GM12878 (cell line): ENCODE results near the gene SUOX. TPM values are rescaled to one million over a fixed set of nuclear protein-coding genes. Genes with fewer than 3 reads are reported as not detected.
"Not testable (repeated sequence)": the region's sequence is repeated elsewhere in the genome, so short reads cannot be mapped to it uniquely, and the experiment has no call there.

ENCODE experiments used
- ATAC-seq: fragments of 200-7000 bp; cut with Tn5 transposase; 3 replicates; pipeline ENCODE4 v1.9.1; 2020; ENCODE audit warnings: mild to moderate bottlenecking, moderate library complexity
- BruUV-seq: library from RNA; stranded (reverse); fragments of 400-500 nt; replicated peaks from 2 replicates; lab custom pipeline; 2021; lab: Mats Ljungman, UMichigan
- CTCF ChIA-PET: fragments of 300-600 bp; sonication (Branson Sonifier 250); formaldehyde crosslinking; extraction: SDS; loops from one replicate; lab custom pipeline; 2021; ENCODE audit warnings: inconsistent platforms; lab: Yijun Ruan, JAX
- POLR2A ChIA-PET: fragments of 350-600 bp; formaldehyde crosslinking; extraction: SDS; loops from one replicate; lab custom pipeline; 2021; ENCODE audit warnings: inconsistent platforms; lab: Charles Lee
- RAD21 ChIA-PET: fragments of 300-600 bp; sonication (Branson Sonifier 250); formaldehyde crosslinking; loops from one replicate; lab custom pipeline; 2023; ENCODE audit warnings: antibody characterized with exemption; ENCODE audit not compliant: unreplicated experiment; lab: Charles Lee
- SMC1A ChIA-PET: fragments of 300-600 bp; sonication (Branson Sonifier 250); formaldehyde crosslinking; loops from one replicate; lab custom pipeline; 2023; ENCODE audit not compliant: unreplicated experiment, uncharacterized antibody; lab: Charles Lee
- DNase-seq: peaks from one replicate; pipeline ENCODE4 v3.0.0-alpha.2; 2011; ENCODE audit warnings: low read depth, low spot score
- FAIRE-seq: peaks from 3 replicates; lab custom pipeline; 2011; peaks lifted over from hg19 to GRCh38; lab: Jason Lieb, UNC
- H2AFZ ChIP-seq: 2 replicates; pipeline ENCODE4 v1.6.0; 2011; ENCODE audit warnings: low read depth, low read length, control low read depth; ENCODE audit not compliant: control insufficient read depth
- H3K27ac ChIP-seq: 2 replicates; pipeline ENCODE4 v1.5.1; 2011; ENCODE audit warnings: control low read depth; ENCODE audit not compliant: control insufficient read depth, insufficient read depth
- H3K27me3 ChIP-seq, 2 experiments: replicated peaks in 1 of 2; 2 replicates each; pipeline versions ENCODE4 v1.6.0 to v1.6.1; 2011; ENCODE audit warnings: low read length in 1 of 2; ENCODE audit not compliant: control insufficient read depth in 2 of 2, insufficient read depth in 2 of 2
- H3K36me3 ChIP-seq, 2 experiments: 2 replicates each; pipeline ENCODE4 v1.5.1; 2011; ENCODE audit warnings: low read length in 1 of 2; ENCODE audit not compliant: control insufficient read depth in 2 of 2, insufficient read depth in 2 of 2
- H3K4me1 ChIP-seq: 2 replicates; pipeline ENCODE4 v1.6.1; 2011; ENCODE audit warnings: mild to moderate bottlenecking, low read length, moderate library complexity, mixed read lengths; ENCODE audit not compliant: control insufficient read depth, insufficient read depth
- H3K4me2 ChIP-seq: 2 replicates; pipeline ENCODE4 v1.6.0; 2011; ENCODE audit warnings: control low read depth; ENCODE audit not compliant: control insufficient read depth, insufficient read depth
- H3K4me3 ChIP-seq: fragments of 200-600 bp; sonication (generic); 2 replicates; pipeline ENCODE4 v1.5.1; 2016
- H3K79me2 ChIP-seq: 2 replicates; pipeline ENCODE4 v1.6.0; 2011; ENCODE audit warnings: low read length; ENCODE audit not compliant: control insufficient read depth, insufficient read depth
- H3K9ac ChIP-seq: 2 replicates; pipeline ENCODE4 v1.8.0; 2011; ENCODE audit warnings: low read length, control low read depth, mixed read lengths; ENCODE audit not compliant: control insufficient read depth, insufficient read depth
- H3K9me3 ChIP-seq: replicated peaks from 3 replicates; pipeline ENCODE4 v1.5.1; 2011; ENCODE audit warnings: mild to moderate bottlenecking, low read length; ENCODE audit not compliant: control insufficient read depth, insufficient read depth
- H4K20me1 ChIP-seq: 2 replicates; pipeline ENCODE4 v1.6.0; 2011; ENCODE audit not compliant: control insufficient read depth, insufficient read depth
- HDAC6 ChIP-seq: fragments of 200-600 bp; sonication (generic); IDR thresholded peaks from one replicate; pipeline ENCODE4 v1.8.0; 2017; ENCODE audit warnings: antibody characterized with exemption; ENCODE audit not compliant: unreplicated experiment
- RAD21 ChIP-seq: IDR thresholded peaks from 2 replicates; pipeline ENCODE4 v1.6.1; 2011; ENCODE audit warnings: mild to moderate bottlenecking, low read depth, low read length, moderate library complexity; ENCODE audit not compliant: insufficient read depth
- TARDBP ChIP-seq: IDR thresholded peaks from 2 replicates; pipeline ENCODE4 v1.6.1; 2016; ENCODE audit warnings: borderline replicate concordance
- WRNIP1 ChIP-seq: IDR thresholded peaks from 2 replicates; pipeline ENCODE4 v1.6.1; 2011; ENCODE audit warnings: low read depth, low read length, improper control_type of control experiment, borderline replicate concordance
- ZZZ3 ChIP-seq: IDR thresholded peaks from 2 replicates; pipeline ENCODE4 v1.6.1; 2011; ENCODE audit warnings: low read depth; ENCODE audit not compliant: control insufficient read depth, insufficient read length
- WGBS: methylation state at CpG from one replicate; pipeline ENCODE4 v1.1.6; 2016; ENCODE audit warnings: low lambda C conversion rate; ENCODE audit not compliant: insufficient replicate concordance, insufficient coverage; ENCODE audit errors: missing lambda C conversion rate; 5-methylcytosine and 5-hydroxymethylcytosine counted together
- in situ Hi-C: fragments of 300-500 bp; cut with MboI; formaldehyde crosslinking; loops from 9 replicates; pipeline ENCODE4 v1.14.3; 2018; ENCODE audit warnings: mixed read lengths
- intact Hi-C: fragments of 100-400 bp; cut with micrococcal nuclease; formaldehyde crosslinking; loops from one replicate; pipeline ENCODE4 v1.14.2; 2022; ENCODE audit not compliant: unreplicated experiment
- polyA plus RNA-seq, 11 experiments: library from polyadenylated mRNA; depleted of rRNA in 4 of 11; unstranded in 6 of 11; stranded (reverse) in 5 of 11; fragments of >200 nt; fragmentation: Nextera tagmentation in 4 of 11; fragmentation: Illumina TruSeq in 1 of 11; extraction: Ambion mirVana in 4 of 11; extraction: Trizol in 1 of 11; gene quantifications; 1 replicate in 1 of 11; 2 replicates in 10 of 11; pipeline versions ENCODE4 v1.2.1 to v1.2.3, GENCODE V29; 2011 to 2016; ENCODE audit warnings: inconsistent platforms in 2 of 11, missing spikeins in 2 of 11, low read depth in 1 of 11
- total RNA-seq, 4 experiments: library from RNA; depleted of rRNA in 3 of 4; stranded (reverse); fragments of >200 nt in 3 of 4; fragmentation: Illumina TruSeq in 1 of 4; extraction: Trizol in 1 of 4; gene quantifications; 2 replicates each; pipeline versions ENCODE4 v1.2.1 to v1.2.3, GENCODE V29; 2013 to 2021
- TF ChIP-seq, protein P1 (sequence below): fragments of 450-650 bp; IDR thresholded peaks from 2 replicates; pipeline ENCODE4 v1.6.1; 2014; ENCODE audit warnings: mild to moderate bottlenecking
- TF ChIP-seq, protein P2 (sequence below), 3 experiments: IDR thresholded peaks in 2 of 3; conservative IDR thresholded peaks in 1 of 3; 2 replicates each; pipeline ENCODE4 v1.5.1; 2011; ENCODE audit warnings: low read depth in 3 of 3, low read length in 3 of 3, mild to moderate bottlenecking in 3 of 3, control low read depth in 2 of 3, moderate library complexity in 2 of 3, inconsistent platforms in 1 of 3, mixed read lengths in 1 of 3; ENCODE audit not compliant: control insufficient read depth in 2 of 3, insufficient read depth in 1 of 3; ENCODE audit errors: extremely low read depth in 1 of 3

The SUOX gene
- total and polyA plus RNA-seq, 10 of the 15 experiments (the other 5 are each of a cell fraction or from before 2014, with no cell fraction given): 5.1 to 18.8 (median 13.4) TPM

DNA sequence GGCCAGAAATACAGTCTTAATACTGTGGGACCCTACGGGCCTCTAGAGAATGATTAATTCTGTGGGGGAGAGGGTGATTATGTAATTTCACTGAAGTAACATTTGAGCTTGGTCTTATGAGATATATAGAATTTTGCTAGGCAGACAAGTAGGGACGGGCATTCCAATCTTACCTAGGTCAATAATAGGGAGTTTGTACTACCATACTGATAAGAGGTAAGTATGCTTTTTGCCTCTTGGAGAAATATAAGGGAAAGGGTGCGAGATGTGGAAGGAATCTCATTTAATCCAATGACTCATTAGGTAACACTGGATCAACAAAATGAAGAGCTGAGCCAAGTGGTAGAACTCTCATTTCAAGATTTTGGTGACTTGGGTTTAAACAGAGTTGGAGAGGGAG lies 18.0 kb upstream of the SUOX start:
- in situ Hi-C loops: no loop called here
- peaks cover 33% of the 10 kb centered on the region for H3K79me2 ChIP-seq
- CTCF ChIA-PET: interaction anchor here (1.0 kb wide), 1 partner anchor 17 kb away, joined by 3 read pairs; no protein-coding TSS in a partner anchor

DNA sequence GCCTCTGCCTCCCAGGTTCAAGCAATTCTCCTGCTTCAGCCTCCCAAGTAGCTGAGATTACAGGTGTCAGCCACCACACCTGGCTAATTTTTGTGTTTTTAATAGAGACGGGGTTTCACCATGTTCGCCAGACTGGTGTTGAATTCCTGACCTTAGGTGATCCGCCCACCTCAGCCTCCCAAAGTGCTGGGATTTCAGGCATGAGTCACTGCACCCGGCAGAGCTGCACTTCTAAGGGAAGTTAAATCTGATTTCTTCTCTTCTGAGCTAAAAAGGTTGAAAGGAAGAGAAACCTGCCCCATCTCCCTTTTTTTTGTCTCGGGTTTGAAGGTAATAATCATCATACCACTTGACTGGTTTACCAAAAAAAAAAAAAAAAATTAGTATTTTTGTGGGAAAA lies 15.2 kb upstream of the SUOX start:
- H3K36me3 ChIP-seq: peaks cover 0 to 15% of the 10 kb centered on the region in 2 experiments; a peak in 3 of 4 replicates
- H3K4me3 ChIP-seq, H3K79me2 ChIP-seq, H3K9ac ChIP-seq, H4K20me1 ChIP-seq, ATAC-seq, FAIRE-seq, DNase-seq, BruUV-seq, H3K9me3 ChIP-seq, in situ Hi-C loops, intact Hi-C loops, H3K27me3 ChIP-seq, H2AFZ ChIP-seq: not testable (repeated sequence)
- 57% methylated on average over 5 of the region's 5 CpGs for WGBS
- CTCF ChIA-PET: interaction anchor here (0.7 to 4.2 kb wide), 9 partner anchors 8 to 52 kb away, joined by 3 to 45 read pairs (median 4); partner anchors contain the start of genes RAB5B and SUOX
- peaks cover 16% of the 10 kb centered on the region for H3K4me1 ChIP-seq
- peak overlapping the region; percentile 31; the same call in 1 of the 2 replicates for H3K4me2 ChIP-seq
- SMC1A ChIA-PET: interaction anchor here (0.7 to 3.0 kb wide), 11 partner anchors 8 to 655 kb away, joined by 3 to 37 read pairs (median 6); partner anchors contain the start of genes ORMDL2, RAB5B, SARNP and SUOX
- POLR2A ChIA-PET: interaction anchor here (0.5 to 5.6 kb wide), 14 partner anchors 8 to 243 kb away, joined by 3 to 85 read pairs (median 4); partner anchors contain the start of genes DGKA and RAB5B
- H3K27ac ChIP-seq: peak overlapping the region; percentile 38; the same call in 1 of the 2 replicates
- RAD21 ChIA-PET: interaction anchor here (0.6 to 6.4 kb wide), 10 partner anchors 8 to 244 kb away, joined by 3 to 56 read pairs (median 6); partner anchors contain the start of genes DNAJC14, RAB5B and SUOX

More for the DNA sequence above, 18.0 kb upstream of the SUOX start:
- Histone ChIP-seq H4K20me1 (no peaks in the 10 kb centered on the region), H2AFZ (no peak overlapping the region), H3K9me3 (no peaks in the 10 kb centered on the region), H3K36me3 (peaks cover 0 to 12% of the 10 kb centered on the region in 2 experiments; a peak in 3 of 4 replicates), H3K4me2 (no peak overlapping the region), H3K9ac (no peak overlapping the region), H3K27ac (no peak overlapping the region), H3K4me3 (no peak overlapping the region), H3K4me1 (peaks cover 16% of the 10 kb centered on the region), H3K27me3 (no peaks in the 10 kb centered on the region)
- intact Hi-C loops: no loop called here
- BruUV-seq: no TSS peak
- ChIA-PET SMC1A (no interaction called here), RAD21 (no interaction called here), POLR2A (no interaction called here)
- TF ChIP-seq HDAC6: no peak
- TF ChIP-seq RAD21: no peak
- TF ChIP-seq ZZZ3: no peak
- no peak for TF ChIP-seq WRNIP1
- TF ChIP-seq, protein P1, sequence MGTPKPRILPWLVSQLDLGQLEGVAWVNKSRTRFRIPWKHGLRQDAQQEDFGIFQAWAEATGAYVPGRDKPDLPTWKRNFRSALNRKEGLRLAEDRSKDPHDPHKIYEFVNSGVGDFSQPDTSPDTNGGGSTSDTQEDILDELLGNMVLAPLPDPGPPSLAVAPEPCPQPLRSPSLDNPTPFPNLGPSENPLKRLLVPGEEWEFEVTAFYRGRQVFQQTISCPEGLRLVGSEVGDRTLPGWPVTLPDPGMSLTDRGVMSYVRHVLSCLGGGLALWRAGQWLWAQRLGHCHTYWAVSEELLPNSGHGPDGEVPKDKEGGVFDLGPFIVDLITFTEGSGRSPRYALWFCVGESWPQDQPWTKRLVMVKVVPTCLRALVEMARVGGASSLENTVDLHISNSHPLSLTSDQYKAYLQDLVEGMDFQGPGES: no peak
- TF ChIP-seq, protein P2, sequence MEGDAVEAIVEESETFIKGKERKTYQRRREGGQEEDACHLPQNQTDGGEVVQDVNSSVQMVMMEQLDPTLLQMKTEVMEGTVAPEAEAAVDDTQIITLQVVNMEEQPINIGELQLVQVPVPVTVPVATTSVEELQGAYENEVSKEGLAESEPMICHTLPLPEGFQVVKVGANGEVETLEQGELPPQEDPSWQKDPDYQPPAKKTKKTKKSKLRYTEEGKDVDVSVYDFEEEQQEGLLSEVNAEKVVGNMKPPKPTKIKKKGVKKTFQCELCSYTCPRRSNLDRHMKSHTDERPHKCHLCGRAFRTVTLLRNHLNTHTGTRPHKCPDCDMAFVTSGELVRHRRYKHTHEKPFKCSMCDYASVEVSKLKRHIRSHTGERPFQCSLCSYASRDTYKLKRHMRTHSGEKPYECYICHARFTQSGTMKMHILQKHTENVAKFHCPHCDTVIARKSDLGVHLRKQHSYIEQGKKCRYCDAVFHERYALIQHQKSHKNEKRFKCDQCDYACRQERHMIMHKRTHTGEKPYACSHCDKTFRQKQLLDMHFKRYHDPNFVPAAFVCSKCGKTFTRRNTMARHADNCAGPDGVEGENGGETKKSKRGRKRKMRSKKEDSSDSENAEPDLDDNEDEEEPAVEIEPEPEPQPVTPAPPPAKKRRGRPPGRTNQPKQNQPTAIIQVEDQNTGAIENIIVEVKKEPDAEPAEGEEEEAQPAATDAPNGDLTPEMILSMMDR (IDR thresholded peaks at IDR 0.05 in 2 of 3, conservative IDR thresholded peaks at IDR 0.05 in 1 of 3; ENCODE audit: control insufficient read depth in 2 of 3, extremely low read depth in 1 of 3, insufficient read depth in 1 of 3, low read depth in 3 of 3, low read length in 3 of 3): no peak
- TF ChIP-seq TARDBP: no peak
- ATAC-seq (no peak), DNase-seq (no peak), FAIRE-seq (no peak)
- WGBS: 99% methylated on average over 3 of the region's 3 CpGs
